GM23338 (cell line): Measurements from ENCODE around the gene ASPSCR1. TPM values are rescaled to one million over a fixed set of nuclear protein-coding genes. Genes with fewer than 3 reads are reported as not detected.

Experiments used
- ATAC-seq: fragments of 200-7000 bp; cut with Tn5 transposase; 3 replicates; pipeline ENCODE4 v1.9.1; 2020
- DNase-seq: peaks from one replicate; pipeline ENCODE4 v3.0.0-alpha.2; 2015; ENCODE audit warnings: low spot score
- H2AFZ ChIP-seq: fragments of 200-600 bp; sonication (generic); 2 replicates; pipeline ENCODE4 v1.8.0; 2016; ENCODE audit warnings: antibody characterized with exemption, mild to moderate bottlenecking, moderate library complexity
- H3F3A ChIP-seq: fragments of 200-600 bp; sonication (generic); replicated peaks from 2 replicates; pipeline ENCODE4 v1.8.0; 2017; ENCODE audit warnings: antibody characterized with exemption, mixed run types, low read depth
- H3K27ac ChIP-seq: fragments of 200-600 bp; sonication (generic); 2 replicates; pipeline ENCODE4 v1.6.1; 2016; ENCODE audit warnings: low read depth
- H3K27me3 ChIP-seq: fragments of 200-600 bp; sonication (generic); 2 replicates; pipeline ENCODE4 v1.8.0; 2016; ENCODE audit warnings: mild to moderate bottlenecking, mixed run types, moderate library complexity; ENCODE audit not compliant: insufficient read depth
- H3K36me3 ChIP-seq: fragments of 200-600 bp; sonication (generic); 2 replicates; pipeline ENCODE4 v1.8.0; 2016; ENCODE audit warnings: mild to moderate bottlenecking; ENCODE audit not compliant: insufficient read depth
- H3K4me1 ChIP-seq: fragments of 200-600 bp; sonication (generic); 2 replicates; pipeline ENCODE4 v1.8.0; 2016; ENCODE audit warnings: mild to moderate bottlenecking, moderate library complexity; ENCODE audit not compliant: insufficient read depth
- H3K4me2 ChIP-seq: fragments of 200-600 bp; sonication (generic); 2 replicates; pipeline ENCODE4 v1.7.1; 2017; ENCODE audit warnings: mixed run types
- H3K4me3 ChIP-seq: fragments of 200-600 bp; sonication (generic); 2 replicates; pipeline ENCODE4 v1.6.1; 2016; ENCODE audit warnings: mixed run types
- H3K79me2 ChIP-seq: fragments of 200-600 bp; sonication (generic); replicated peaks from 2 replicates; pipeline ENCODE4 v1.8.0; 2017; ENCODE audit warnings: mild to moderate bottlenecking; ENCODE audit not compliant: insufficient read depth
- H3K9me2 ChIP-seq: fragments of 200-600 bp; sonication (generic); 2 replicates; pipeline ENCODE4 v1.8.0; 2017; ENCODE audit not compliant: insufficient read depth
- H4K20me1 ChIP-seq: fragments of 200-600 bp; sonication (generic); replicated peaks from 2 replicates; pipeline ENCODE4 v1.8.0; 2017; ENCODE audit warnings: mild to moderate bottlenecking; ENCODE audit not compliant: insufficient read depth
- H3K27ac Mint-ChIP-seq: 2 replicates; pipeline ENCODE4 v1.8.0; 2020; ENCODE audit warnings: inconsistent platforms, mild to moderate bottlenecking, moderate library complexity, mixed read lengths
- H3K27me3 Mint-ChIP-seq: 3 replicates; pipeline ENCODE4 v1.8.0; 2022; ENCODE audit warnings: low read depth, mild to moderate bottlenecking, moderate library complexity, mixed read lengths, inconsistent platforms; ENCODE audit not compliant: insufficient read depth, poor library complexity
- H3K36me3 Mint-ChIP-seq: 3 replicates; pipeline ENCODE4 v1.8.0; 2021; ENCODE audit warnings: low read depth, mild to moderate bottlenecking, inconsistent platforms, moderate library complexity, mixed read lengths
- H3K4me1 Mint-ChIP-seq: 3 replicates; pipeline ENCODE4 v1.8.0; 2020; ENCODE audit warnings: mild to moderate bottlenecking, inconsistent platforms, mixed read lengths
- H3K4me3 Mint-ChIP-seq: 3 replicates; pipeline ENCODE4 v1.8.0; 2021; ENCODE audit warnings: moderate library complexity, mild to moderate bottlenecking, inconsistent platforms, mixed read lengths
- H3K9me3 Mint-ChIP-seq: 3 replicates; pipeline ENCODE4 v1.8.0; 2020; ENCODE audit warnings: moderate library complexity, mild to moderate bottlenecking, inconsistent platforms, mixed read lengths
- CTCF ChIP-seq, 2 experiments: fragments of 200-600 bp in 1 of 2; sonication (generic) in 1 of 2; conservative IDR thresholded peaks; 2 replicates each; pipeline versions ENCODE4 v1.5.1 to v1.6.1; 2016 to 2017; ENCODE audit warnings: antibody characterized with exemption in 2 of 2, low read depth in 2 of 2, mild to moderate bottlenecking in 2 of 2, moderate library complexity in 1 of 2
- EZH2 ChIP-seq: fragments of 200-600 bp; sonication (generic); IDR thresholded peaks from one replicate; pipeline ENCODE4 v1.8.0; 2017; ENCODE audit warnings: antibody characterized with exemption, mild to moderate bottlenecking, low read depth; ENCODE audit not compliant: unreplicated experiment
- EZH2phosphoT487 ChIP-seq: fragments of 200-600 bp; sonication (generic); IDR thresholded peaks from one replicate; pipeline ENCODE4 v1.8.1; 2018; ENCODE audit warnings: antibody characterized with exemption; ENCODE audit not compliant: unreplicated experiment
- POLR2AphosphoS5 ChIP-seq: IDR thresholded peaks from 2 replicates; pipeline ENCODE4 v1.6.1; 2016; ENCODE audit warnings: antibody characterized with exemption, low read depth
- REST ChIP-seq: IDR thresholded peaks from one replicate; pipeline ENCODE4 v1.6.1; 2018; ENCODE audit warnings: antibody characterized with exemption; ENCODE audit not compliant: unreplicated experiment
- STAT1 ChIP-seq: IDR thresholded peaks from one replicate; pipeline ENCODE4 v1.6.1; 2016; ENCODE audit warnings: antibody characterized with exemption; ENCODE audit not compliant: unreplicated experiment
- ZNF114 ChIP-seq: fragments of 250-450 bp; sonication (Bioruptor Pico); IDR thresholded peaks from 2 replicates; pipeline ENCODE4 v1.5.0; 2020; ENCODE audit warnings: mild to moderate bottlenecking, moderate library complexity
- ZNF331 ChIP-seq: fragments of 250-450 bp; sonication (Bioruptor Pico); IDR thresholded peaks from 2 replicates; pipeline ENCODE4 v1.5.0; 2020; ENCODE audit warnings: low read depth, mild to moderate bottlenecking, moderate library complexity
- ZNF462 ChIP-seq: fragments of 250-450 bp; sonication (Bioruptor Pico); IDR thresholded peaks from 2 replicates; pipeline ENCODE4 v1.5.0; 2020; ENCODE audit warnings: mild to moderate bottlenecking, moderate library complexity
- polyA plus RNA-seq: library from polyadenylated mRNA; unstranded; fragments of >200 nt; fragmentation: Nextera tagmentation; extraction: Ambion mirVana; gene quantifications from 2 replicates; pipeline ENCODE4 v1.2.1, GENCODE V29; 2016
- total RNA-seq: library from RNA; depleted of rRNA; stranded (reverse); fragments of >200 nt; shearing (Covaris generic); gene quantifications from 2 replicates; pipeline ENCODE4 v1.2.3, GENCODE V29; 2014

The ASPSCR1 gene
- total and polyA plus RNA-seq, 2 experiments from 2014 or later = 44.2 to 46.9 TPM

GRCh38 chr17:82061047-82061925 is 83.9 kb downstream of the ASPSCR1 start (continued):
- no peak for TF ChIP-seq CTCF (conservative IDR thresholded peaks at IDR 0.05; ENCODE audit: low read depth in 2 of 2)
- no peak for TF ChIP-seq REST
- no peak for TF ChIP-seq EZH2phosphoT487
- TF ChIP-seq EZH2 = no peak
- no peak for TF ChIP-seq ZNF331 (CRISPR knock-in tag)
- TF ChIP-seq STAT1 = no peak
- no peak for TF ChIP-seq POLR2AphosphoS5
- no peak for TF ChIP-seq ZNF114 (CRISPR knock-in tag)

DNA sequence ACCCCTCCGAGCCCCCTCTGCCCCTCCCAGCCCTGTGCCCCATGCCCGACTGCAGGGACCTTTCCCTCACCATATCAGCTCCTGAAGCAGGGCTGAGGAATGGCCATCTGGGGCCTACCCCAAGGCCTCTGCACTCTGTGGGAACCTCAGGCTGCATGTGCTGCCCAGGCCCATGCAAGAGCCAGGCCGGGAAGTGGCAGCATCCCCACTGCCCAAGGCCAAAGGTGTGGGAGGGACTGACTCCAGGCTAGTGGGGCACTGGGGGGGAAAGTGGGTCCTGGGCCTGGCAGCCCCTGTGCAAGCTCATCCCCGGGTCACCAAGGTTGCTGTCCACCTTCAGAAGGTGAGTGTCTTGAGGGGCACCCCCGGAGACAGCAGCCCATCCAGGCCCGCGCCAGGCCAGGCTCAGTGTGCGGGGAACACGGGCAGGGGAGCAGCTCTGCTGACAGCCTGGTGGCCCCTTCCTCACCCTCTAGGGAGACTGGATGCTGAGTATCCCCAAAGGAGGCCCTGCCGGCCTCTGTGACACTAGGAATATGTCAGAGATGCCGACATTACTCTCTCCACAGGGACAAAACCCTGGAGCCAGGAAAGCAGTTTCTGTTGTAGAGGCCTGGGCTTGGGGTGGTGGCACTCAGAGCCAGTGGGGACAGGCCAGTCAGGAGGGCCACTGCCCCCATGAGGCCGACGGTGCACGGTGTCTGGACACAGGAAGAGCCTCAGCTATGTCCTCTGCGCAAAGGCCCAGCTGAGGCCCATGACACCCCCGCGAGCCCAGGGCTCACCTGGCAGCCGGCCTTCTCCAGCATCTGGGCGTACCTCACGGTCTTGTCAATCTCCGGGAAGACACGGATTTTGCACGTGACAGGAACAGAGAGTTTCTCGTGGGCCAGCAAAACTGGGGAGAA is 84.9 kb downstream of the ASPSCR1 start:
- peaks cover 7% of the 10 kb centered on the region; the same call in 1 of the 2 replicates for H3F3A ChIP-seq
- no peaks in the 10 kb centered on the region for H3K79me2 ChIP-seq
- H3K27me3 ChIP-seq = no peaks in the 10 kb centered on the region
- no peaks in the 10 kb centered on the region for H3K36me3 ChIP-seq
- Mint-ChIP-seq H3K4me1 (peaks cover 4% of the 10 kb centered on the region; the same call in 2 of the 3 replicates), H3K9me3 (no peaks in the 10 kb centered on the region), H3K27ac (no peak overlapping the region), H3K27me3 (peaks cover 10% of the 10 kb centered on the region), H3K4me3 (no peak overlapping the region), H3K36me3 (peaks cover 8% of the 10 kb centered on the region)
- H2AFZ ChIP-seq = no peak overlapping the region
- H3K4me2 ChIP-seq = no peak overlapping the region
- DNase-seq = peak; percentile 20
- no peaks in the 10 kb centered on the region for H3K4me1 ChIP-seq
- no peak for ATAC-seq
- no peaks in the 10 kb centered on the region for H3K9me2 ChIP-seq
- H3K4me3 ChIP-seq = no peak overlapping the region
- no peaks in the 10 kb centered on the region for H4K20me1 ChIP-seq
- H3K27ac ChIP-seq = no peak overlapping the region
- no peak for TF ChIP-seq ZNF462 (CRISPR knock-in tag)
- TF ChIP-seq EZH2phosphoT487 = no peak
